CD14-positive monocyte (primary cell): ENCODE data around the gene ACO2. TPM values are rescaled to one million over a fixed set of nuclear protein-coding genes. Genes with fewer than 3 reads are reported as not detected.

ENCODE experiments used
- DNase-seq, 3 donors: peaks; one replicate each; pipeline ENCODE4 v3.0.0-alpha.2; 2011 to 2022
- H2AFZ ChIP-seq: 2 replicates; pipeline ENCODE4 v1.6.0; 2012; ENCODE audit warnings: mild to moderate bottlenecking, low read depth, low read length, inconsistent platforms; ENCODE audit not compliant: insufficient read depth, poor library complexity, severe bottlenecking
- H3K27ac ChIP-seq, 2 donors: 1 replicate in 1 of 2; 2 replicates in 1 of 2; pipeline ENCODE4 v1.5.1; 2012 to 2013; ENCODE audit warnings: low read length in 2 of 2, control low read depth in 1 of 2, inconsistent platforms in 1 of 2, low read depth in 1 of 2, mild to moderate bottlenecking in 1 of 2
- H3K27me3 ChIP-seq, 2 donors: one replicate each; pipeline versions ENCODE4 v1.6.0 to v1.6.1; 2011 to 2013; ENCODE audit warnings: low read length in 2 of 2; ENCODE audit not compliant: control insufficient read depth in 2 of 2, insufficient read depth in 2 of 2
- H3K36me3 ChIP-seq, 2 donors: replicated peaks in 1 of 2; 1 replicate in 1 of 2; 2 replicates in 1 of 2; pipeline versions ENCODE4 v1.5.1 to v1.6.1; 2012 to 2013; ENCODE audit warnings: low read length in 2 of 2, control low read depth in 1 of 2, inconsistent platforms in 1 of 2, mild to moderate bottlenecking in 1 of 2; ENCODE audit not compliant: insufficient read depth in 2 of 2, control insufficient read depth in 1 of 2
- H3K4me1 ChIP-seq, 2 donors: 1 replicate in 1 of 2; 2 replicates in 1 of 2; pipeline versions ENCODE4 v1.5.1 to v1.6.1; 2012 to 2013; ENCODE audit warnings: low read length in 2 of 2, control low read depth in 1 of 2, inconsistent platforms in 1 of 2, mild to moderate bottlenecking in 1 of 2, moderate library complexity in 1 of 2; ENCODE audit not compliant: insufficient read depth in 2 of 2, control insufficient read depth in 1 of 2
- H3K4me2 ChIP-seq: replicated peaks from 2 replicates; pipeline ENCODE3; 2012; ENCODE audit warnings: low read length, moderate library complexity, mild to moderate bottlenecking; ENCODE audit not compliant: poor library complexity, severe bottlenecking; ENCODE audit errors: extremely low read depth
- H3K4me3 ChIP-seq, 3 experiments: fragments of 200-600 bp in 1 of 3; sonication (generic) in 1 of 3; replicated peaks in 1 of 3; 1 replicate in 2 of 3; 2 replicates in 1 of 3; pipeline ENCODE4 v1.5.1; 2011 to 2013; ENCODE audit warnings: low read length in 3 of 3, mild to moderate bottlenecking in 3 of 3, control low read depth in 2 of 3, low read depth in 2 of 3, inconsistent platforms in 1 of 3, moderate library complexity in 1 of 3
- H3K79me2 ChIP-seq: 2 replicates; pipeline ENCODE4 v1.6.0; 2012; ENCODE audit warnings: mild to moderate bottlenecking, control low read depth, inconsistent platforms, low read length, moderate library complexity; ENCODE audit not compliant: insufficient read depth
- H3K9ac ChIP-seq: 2 replicates; pipeline ENCODE4 v1.6.0; 2017; ENCODE audit warnings: low read length, mild to moderate bottlenecking; ENCODE audit not compliant: insufficient read depth, poor library complexity, severe bottlenecking
- H3K9me3 ChIP-seq, 2 donors: replicated peaks in 1 of 2; 1 replicate in 1 of 2; 2 replicates in 1 of 2; pipeline versions ENCODE4 v1.5.1 to v1.6.1; 2012 to 2013; ENCODE audit warnings: low read length in 2 of 2, control low read depth in 1 of 2; ENCODE audit not compliant: control insufficient read depth in 1 of 2, insufficient read depth in 1 of 2
- H4K20me1 ChIP-seq: 2 replicates; pipeline ENCODE4 v1.6.0; 2012; ENCODE audit warnings: mild to moderate bottlenecking, low read length, control low read depth, moderate library complexity; ENCODE audit not compliant: insufficient read depth
- H3K27ac Mint-ChIP-seq, 7 donors: one replicate each; pipeline ENCODE4 v1.8.0; 2020; ENCODE audit warnings: mild to moderate bottlenecking in 7 of 7, mixed read lengths in 7 of 7, moderate library complexity in 6 of 7, inconsistent platforms in 2 of 7
- H3K27me3 Mint-ChIP-seq, 3 donors: one replicate each; pipeline ENCODE4 v1.8.0; 2021 to 2022; ENCODE audit warnings: low read depth in 3 of 3, mild to moderate bottlenecking in 3 of 3, mixed read lengths in 3 of 3, moderate library complexity in 3 of 3, inconsistent platforms in 1 of 3
- H3K36me3 Mint-ChIP-seq, 2 donors: one replicate each; pipeline ENCODE4 v1.8.0; 2020; ENCODE audit warnings: mixed read lengths in 2 of 2, inconsistent platforms in 1 of 2, mild to moderate bottlenecking in 1 of 2
- H3K4me1 Mint-ChIP-seq: one replicate; pipeline ENCODE4 v1.8.0; 2020; ENCODE audit warnings: mild to moderate bottlenecking, mixed read lengths
- H3K4me3 Mint-ChIP-seq, 2 donors: one replicate each; pipeline ENCODE4 v1.8.0; 2020; ENCODE audit warnings: mild to moderate bottlenecking in 2 of 2, mixed read lengths in 2 of 2, moderate library complexity in 1 of 2
- H3K9me3 Mint-ChIP-seq, 7 donors: one replicate each; pipeline ENCODE4 v1.8.0; 2020 to 2022; ENCODE audit warnings: mixed read lengths in 7 of 7, mild to moderate bottlenecking in 6 of 7, moderate library complexity in 6 of 7, inconsistent platforms in 2 of 7
- WGBS: methylation state at CpG from one replicate; pipeline ENCODE4 v1.1.5; 2013; ENCODE audit warnings: missing lambda C conversion rate; ENCODE audit not compliant: insufficient coverage; 5-methylcytosine and 5-hydroxymethylcytosine counted together
- intact Hi-C, 2 donors: fragments of 100-400 bp; cut with micrococcal nuclease; formaldehyde crosslinking; loops; one replicate each; pipeline versions ENCODE4 v1.15.0 to v1.15.1; 2023
- polyA plus RNA-seq, 3 donors: library from polyadenylated mRNA; depleted of rRNA in 1 of 3; unstranded in 2 of 3; stranded (reverse) in 1 of 3; fragments of 300-500 nt in 2 of 3; fragments of >200 nt in 1 of 3; fragmentation: Illumina TruSeq in 2 of 3; gene quantifications; 1 replicate in 2 of 3; 2 replicates in 1 of 3; pipeline ENCODE4 v1.2.3, GENCODE V29; 2012 to 2021
- TF ChIP-seq, protein P1 (sequence below): fragments of 200-600 bp; IDR thresholded peaks from one replicate; pipeline ENCODE4 v1.8.0; 2022; ENCODE audit warnings: antibody characterized with exemption, mild to moderate bottlenecking

The ACO2 gene
- polyA plus RNA-seq, 3 donors: 56.8 to 75.8 (median 64.2) TPM

DNA sequence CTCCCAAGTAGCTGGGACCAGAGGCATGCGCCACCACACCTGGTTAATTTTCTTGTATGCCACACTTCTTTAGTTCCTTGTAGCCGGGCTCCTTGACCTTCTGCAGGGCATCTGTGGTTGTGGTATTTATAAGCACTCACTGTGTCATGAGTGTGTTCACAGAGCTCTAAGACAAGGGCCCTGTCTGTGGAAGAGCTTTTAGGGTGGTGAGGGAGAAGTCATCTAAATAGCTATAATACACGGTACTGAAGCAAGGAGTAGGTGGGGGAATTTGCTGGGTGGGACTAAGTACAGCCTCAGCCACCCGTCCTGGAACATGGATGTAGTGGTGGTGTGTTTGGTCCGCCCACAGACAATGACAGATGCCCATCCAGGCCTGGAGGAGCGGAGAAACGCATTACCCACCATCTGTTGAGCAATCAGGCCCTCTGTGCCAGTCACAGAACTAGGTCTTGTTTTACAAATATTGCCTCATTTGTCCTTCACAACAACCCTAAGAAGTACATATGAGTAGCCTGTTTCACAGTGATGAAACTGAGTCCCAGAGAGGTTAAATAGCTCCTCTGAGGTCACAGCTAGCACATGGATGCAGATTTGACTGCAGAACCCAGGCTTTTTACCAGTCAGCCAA lies 10.1 kb downstream of the ACO2 start:
- Mint-ChIP-seq H3K9me3 (no peaks in the 10 kb centered on the region), H3K4me3 (no peak overlapping the region), H3K27ac (peak overlapping the region in 2 of 7 donors; percentile 61 to 89), H3K36me3 (peaks cover 12 to 33% of the 10 kb centered on the region in 2 donors), H3K27me3 (no peaks in the 10 kb centered on the region), H3K4me1 (peaks cover 28% of the 10 kb centered on the region)
- Histone ChIP-seq H3K9ac (no peak overlapping the region), H3K27me3 (no peaks in the 10 kb centered on the region), H3K4me1 (peaks cover 4 to 10% of the 10 kb centered on the region in 2 donors), H3K36me3 (peaks cover 6 to 38% of the 10 kb centered on the region in 2 donors), H4K20me1 (peaks cover 88% of the 10 kb centered on the region), H3K27ac (peak overlapping the region in 1 of 2 donors; percentile 24), H3K79me2 (peaks cover 96% of the 10 kb centered on the region), H3K4me2 (no peak overlapping the region), H2AFZ (no peak overlapping the region), H3K9me3 (no peaks in the 10 kb centered on the region), H3K4me3 (no peak overlapping the region)
- DNase-seq: peak in 2 of 3 donors; percentile 14 to 15
- TF ChIP-seq, protein P1, sequence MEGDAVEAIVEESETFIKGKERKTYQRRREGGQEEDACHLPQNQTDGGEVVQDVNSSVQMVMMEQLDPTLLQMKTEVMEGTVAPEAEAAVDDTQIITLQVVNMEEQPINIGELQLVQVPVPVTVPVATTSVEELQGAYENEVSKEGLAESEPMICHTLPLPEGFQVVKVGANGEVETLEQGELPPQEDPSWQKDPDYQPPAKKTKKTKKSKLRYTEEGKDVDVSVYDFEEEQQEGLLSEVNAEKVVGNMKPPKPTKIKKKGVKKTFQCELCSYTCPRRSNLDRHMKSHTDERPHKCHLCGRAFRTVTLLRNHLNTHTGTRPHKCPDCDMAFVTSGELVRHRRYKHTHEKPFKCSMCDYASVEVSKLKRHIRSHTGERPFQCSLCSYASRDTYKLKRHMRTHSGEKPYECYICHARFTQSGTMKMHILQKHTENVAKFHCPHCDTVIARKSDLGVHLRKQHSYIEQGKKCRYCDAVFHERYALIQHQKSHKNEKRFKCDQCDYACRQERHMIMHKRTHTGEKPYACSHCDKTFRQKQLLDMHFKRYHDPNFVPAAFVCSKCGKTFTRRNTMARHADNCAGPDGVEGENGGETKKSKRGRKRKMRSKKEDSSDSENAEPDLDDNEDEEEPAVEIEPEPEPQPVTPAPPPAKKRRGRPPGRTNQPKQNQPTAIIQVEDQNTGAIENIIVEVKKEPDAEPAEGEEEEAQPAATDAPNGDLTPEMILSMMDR: no peak
- WGBS: 74% methylated on average over 3 of the region's 7 CpGs
- intact Hi-C loops: loop anchor here in 1 of 2 donors (10.0 kb wide), 1 partner anchor 146 kb away; the partner anchor contains the start of genes DESI1 and XRCC6

DNA sequence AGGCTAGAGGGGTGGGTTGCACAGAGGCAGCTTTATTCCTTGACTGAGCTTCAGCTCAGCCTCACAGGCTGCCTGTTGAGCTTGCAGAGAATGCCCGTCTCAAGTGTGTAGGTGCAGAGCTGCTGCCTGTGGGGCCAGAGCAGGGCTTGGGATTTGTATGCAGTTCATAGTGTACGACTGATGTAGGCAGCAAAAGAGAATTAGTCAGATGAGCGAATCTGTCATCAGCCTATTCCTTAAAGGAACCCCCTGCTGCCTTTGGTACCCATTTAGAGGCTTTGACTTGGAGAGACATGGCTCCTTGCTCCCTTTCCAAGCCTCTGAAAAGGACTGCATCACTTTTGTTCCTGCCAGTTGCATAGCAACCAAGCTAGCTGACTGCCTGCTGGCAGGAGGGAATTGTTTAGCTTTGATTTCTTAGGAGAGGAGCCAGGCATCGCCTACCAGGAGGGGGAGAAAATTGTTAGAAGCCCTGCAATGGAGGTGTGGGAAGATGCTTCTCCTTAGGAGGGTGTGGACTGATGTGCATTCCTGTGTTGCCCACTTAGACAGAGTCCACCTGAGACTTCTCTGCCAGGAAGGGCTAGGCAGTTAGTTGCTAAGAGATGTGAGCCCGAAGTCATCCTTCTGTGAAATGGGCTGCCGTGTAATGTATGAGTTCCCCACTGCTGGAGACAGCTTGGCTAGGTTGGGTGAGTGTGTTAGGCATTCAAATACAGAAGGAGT lies 10.9 kb downstream of the ACO2 start:
- Histone ChIP-seq H3K4me1 (peaks cover 5 to 10% of the 10 kb centered on the region in 2 donors), H3K36me3 (peaks cover 6 to 38% of the 10 kb centered on the region in 2 donors), H3K79me2 (peaks cover 99% of the 10 kb centered on the region), H3K27ac (no peak overlapping the region), H3K4me3 (no peak overlapping the region), H3K9ac (no peak overlapping the region), H4K20me1 (peaks cover 91% of the 10 kb centered on the region), H2AFZ (no peak overlapping the region), H3K9me3 (no peaks in the 10 kb centered on the region), H3K27me3 (no peaks in the 10 kb centered on the region), H3K4me2 (no peak overlapping the region)
- peaks cover 9 to 30% of the 10 kb centered on the region in 2 donors for H3K36me3 Mint-ChIP-seq
- H3K9me3 Mint-ChIP-seq: no peaks in the 10 kb centered on the region
- 96% methylated on average over 5 of the region's 6 CpGs for WGBS
- TF ChIP-seq, protein P1: no peak
- no peak overlapping the region for H3K4me3 Mint-ChIP-seq
- no peak for DNase-seq
- peaks cover 30% of the 10 kb centered on the region for H3K4me1 Mint-ChIP-seq
- no peaks in the 10 kb centered on the region for H3K27me3 Mint-ChIP-seq
- intact Hi-C loops: loop anchor here in 1 of 2 donors (10.0 kb wide), 1 partner anchor 145 kb away; the partner anchor contains the start of genes DESI1 and XRCC6
- H3K27ac Mint-ChIP-seq: peak overlapping the region in 2 of 7 donors; percentile 8 to 44
